GM21381 (cell line): Measurements from ENCODE around the gene CARD11.
A peak's percentile ranks its signal among the peaks of the same experiment; 100 is the strongest.

Experiments used
- ATAC-seq: cut with Tn5 transposase; IDR thresholded peaks from one replicate; pipeline ENCODE4 v1.9.1; 2021; ENCODE audit warnings: mild to moderate bottlenecking, moderate library complexity; ENCODE audit not compliant: unreplicated experiment

CARD11 gene

GRCh38 chr7:2912684-2913439 lies 130.8 kb downstream of the CARD11 start:
- ATAC-seq = no peak

GRCh38 chr7:2911466-2911865 lies 132.2 kb downstream of the CARD11 start:
- no peak for ATAC-seq

DNA sequence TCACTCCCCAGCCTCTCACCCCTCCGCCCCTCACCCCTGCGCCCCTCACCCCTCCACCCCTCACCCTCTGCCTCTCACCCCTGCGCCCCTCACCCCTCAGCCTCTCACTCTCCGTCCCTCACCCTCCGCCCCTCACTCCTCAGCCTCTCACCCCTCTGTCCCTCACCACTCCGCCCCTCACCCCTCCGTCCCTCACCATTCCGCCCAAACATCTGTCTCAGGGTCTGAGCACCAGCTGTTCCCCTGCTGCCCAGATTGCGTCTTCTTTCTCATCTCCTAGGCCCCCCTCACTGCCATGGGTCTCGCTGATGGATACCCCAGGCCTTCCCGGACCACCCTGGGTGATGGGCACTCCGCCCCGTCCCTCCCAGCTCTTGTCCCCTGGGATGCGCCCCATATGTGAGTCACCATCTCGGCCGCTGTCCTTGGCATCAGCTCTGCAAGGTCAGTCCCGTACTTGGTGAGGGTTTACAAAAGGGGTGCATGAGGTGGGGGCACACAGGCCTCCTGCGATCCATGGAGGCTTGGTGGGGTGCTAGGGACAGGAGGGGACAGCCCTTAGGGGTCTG lies 134.1 kb downstream of the CARD11 start:
- no peak for ATAC-seq

DNA sequence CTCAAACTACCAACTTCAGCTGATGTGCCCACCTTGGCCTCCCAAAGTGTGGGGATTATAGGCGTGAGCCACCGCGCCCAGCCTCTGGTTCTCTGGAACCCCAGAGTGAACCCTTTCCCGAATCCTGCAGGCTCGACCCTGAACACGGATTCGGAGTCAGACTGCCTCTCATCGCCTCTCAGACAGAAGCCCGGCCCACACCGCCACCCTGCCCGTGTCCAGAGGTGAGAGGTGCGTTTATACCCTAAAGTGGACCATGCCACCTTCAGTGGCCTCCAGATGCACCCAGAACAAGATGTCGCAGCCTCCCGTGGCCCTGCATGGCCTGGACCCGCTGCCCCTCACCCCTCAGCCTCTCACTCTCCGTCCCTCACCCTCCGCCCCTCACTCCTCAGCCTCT lies 134.6 kb downstream of the CARD11 start:
- ATAC-seq = no peak

GRCh38 chr7:2908103-2908683 lies 135.5 kb downstream of the CARD11 start:
- no peak for ATAC-seq

GRCh38 chr7:2906197-2906931 lies 137.3 kb downstream of the CARD11 start:
- no peak for ATAC-seq

GRCh38 chr7:2905500-2905899 lies 138.2 kb downstream of the CARD11 start:
- no peak for ATAC-seq

DNA sequence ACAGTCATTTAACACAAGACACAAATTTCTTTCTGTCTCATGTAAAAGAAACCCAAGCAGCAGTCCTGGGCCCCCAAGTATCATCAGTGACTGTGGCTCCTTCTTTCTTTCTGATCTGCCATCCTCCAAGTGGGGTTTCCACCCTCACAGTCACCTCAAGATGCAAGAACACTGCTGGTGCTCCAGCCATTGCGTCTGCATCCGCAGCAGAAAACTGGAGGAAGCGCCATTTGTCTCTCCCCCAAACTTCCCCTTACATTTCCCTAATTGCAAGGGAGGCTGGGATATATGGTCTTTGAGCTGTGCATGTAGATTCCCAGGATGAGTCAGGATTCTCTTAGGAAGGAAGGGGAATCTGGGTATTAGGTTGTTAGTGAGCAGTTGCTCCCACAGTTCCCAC lies 138.6 kb downstream of the CARD11 start:
- no peak for ATAC-seq

DNA sequence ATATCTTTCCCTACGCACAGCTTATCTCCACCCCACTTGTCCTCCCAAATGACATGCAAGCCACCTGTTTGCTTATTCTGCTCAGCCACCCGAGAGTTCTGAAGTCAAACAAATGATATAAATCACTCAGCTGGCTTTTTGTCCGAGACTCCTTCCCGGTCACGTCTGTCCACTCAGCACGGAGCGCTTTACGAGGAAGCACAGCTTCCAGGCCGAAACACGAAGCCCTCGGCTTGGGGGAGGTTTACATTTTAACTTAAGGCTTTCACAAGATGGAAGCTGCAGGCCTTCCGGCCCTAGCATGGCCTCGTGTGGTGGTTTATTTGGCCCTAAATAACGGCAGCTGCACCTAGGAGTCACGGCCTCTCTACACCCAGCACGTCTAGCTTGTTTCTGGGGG lies 139.5 kb downstream of the CARD11 start:
- ATAC-seq = no peak

GRCh38 chr7:2903682-2904162 lies 139.9 kb downstream of the CARD11 start:
- ATAC-seq = no peak

DNA sequence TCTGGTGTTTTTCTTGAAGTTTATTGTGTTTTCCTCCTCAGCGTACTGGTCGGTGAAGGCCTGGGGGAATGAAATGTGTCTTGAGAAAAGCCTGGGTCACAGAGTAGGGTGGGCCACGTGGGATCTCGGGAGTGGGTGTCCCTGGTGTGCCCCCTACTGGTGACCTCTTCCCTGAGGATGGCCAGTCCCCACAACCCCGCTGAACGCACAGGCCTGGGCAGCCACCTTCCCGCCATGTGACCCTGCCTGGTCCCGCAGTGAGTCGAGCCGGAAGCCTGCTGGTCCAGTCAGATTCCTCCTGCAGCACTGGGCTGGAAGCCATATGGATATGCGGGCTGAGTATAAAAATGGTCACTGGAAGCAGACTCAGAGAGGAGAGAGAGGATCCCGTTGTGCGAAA lies 146.6 kb downstream of the CARD11 start:
- ATAC-seq = no peak

DNA sequence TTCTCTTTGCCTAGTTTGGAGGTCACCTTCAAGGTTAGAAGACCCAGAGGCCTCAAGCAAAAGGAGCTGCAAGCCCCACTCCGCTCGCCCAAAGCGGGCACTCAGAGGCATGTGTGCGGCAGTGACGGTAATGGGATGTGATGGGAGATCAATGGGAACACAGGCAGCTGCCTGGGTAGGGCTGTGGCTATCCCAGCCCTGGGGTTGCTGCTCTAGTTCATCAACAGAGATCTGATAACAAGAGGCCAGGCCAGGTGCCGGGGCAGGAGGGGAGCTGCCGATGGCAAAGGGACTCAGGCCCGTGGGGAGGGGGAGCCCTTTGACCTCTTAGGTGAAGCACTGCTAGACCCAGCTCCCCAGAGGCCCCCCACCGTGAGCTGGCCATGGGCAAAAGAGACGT lies 147.5 kb downstream of the CARD11 start:
- ATAC-seq = no peak

DNA sequence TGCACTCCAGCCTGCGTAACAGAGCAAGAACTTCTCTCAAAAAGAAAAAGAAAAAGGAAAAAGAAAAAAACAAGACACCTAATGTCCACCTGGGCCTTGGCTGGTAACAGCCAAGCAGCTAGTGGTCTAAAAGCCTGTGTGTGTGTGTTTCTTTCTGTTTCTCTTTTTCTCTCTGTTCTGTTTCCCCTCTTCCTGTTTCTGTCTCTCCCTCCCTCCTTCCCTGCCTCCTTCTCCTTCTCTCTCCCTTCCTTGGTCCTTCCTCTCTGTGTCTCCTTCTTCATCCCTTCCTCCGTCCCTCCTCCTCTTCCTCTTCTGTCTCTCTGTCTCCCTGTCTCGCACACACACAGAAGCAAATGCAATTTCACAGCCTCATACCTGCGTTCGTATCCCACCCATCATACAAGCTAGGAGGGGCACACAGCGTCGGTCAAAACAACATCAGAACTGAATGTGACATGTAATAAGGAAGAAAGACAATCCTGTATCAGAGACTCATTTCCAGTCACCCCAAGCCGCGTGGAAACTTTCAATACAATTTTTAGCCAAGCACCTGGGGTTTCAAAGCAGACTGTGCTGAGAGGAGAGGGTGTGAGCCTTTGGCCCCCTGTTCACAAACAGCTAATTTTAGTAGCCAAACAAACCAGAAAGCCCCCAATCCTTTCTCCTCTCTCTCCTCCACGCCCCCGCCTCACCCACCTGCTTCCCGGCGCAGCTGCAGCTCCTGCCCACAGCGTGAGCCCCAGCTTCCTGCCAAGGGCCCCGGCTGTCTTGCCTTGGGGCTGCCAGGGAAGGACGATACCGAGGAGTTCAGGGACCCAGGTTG lies 149.3 kb downstream of the CARD11 start:
- peak; percentile 61 for ATAC-seq

DNA sequence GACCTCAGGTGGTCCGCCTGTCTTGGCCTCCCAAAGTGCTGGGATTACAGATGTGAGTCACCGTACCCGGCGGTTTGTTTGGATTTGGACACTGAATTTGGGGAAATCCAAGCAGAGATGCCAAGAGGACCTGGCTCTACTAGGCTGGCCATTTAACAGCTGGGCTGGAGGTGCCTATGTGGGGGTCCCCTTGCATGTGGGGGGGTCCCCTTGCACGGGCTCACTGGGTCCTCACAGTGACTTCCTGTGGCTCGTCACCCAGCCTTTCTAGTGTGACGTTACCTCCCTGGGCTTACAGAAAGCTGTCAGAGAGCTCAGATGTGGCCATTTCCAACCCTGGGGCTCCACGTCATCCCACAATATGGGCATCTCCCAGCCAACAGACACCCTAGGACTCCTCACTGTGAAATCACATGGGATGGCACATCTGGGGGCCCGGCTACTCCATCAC lies 150.2 kb downstream of the CARD11 start:
- ATAC-seq = no peak

DNA sequence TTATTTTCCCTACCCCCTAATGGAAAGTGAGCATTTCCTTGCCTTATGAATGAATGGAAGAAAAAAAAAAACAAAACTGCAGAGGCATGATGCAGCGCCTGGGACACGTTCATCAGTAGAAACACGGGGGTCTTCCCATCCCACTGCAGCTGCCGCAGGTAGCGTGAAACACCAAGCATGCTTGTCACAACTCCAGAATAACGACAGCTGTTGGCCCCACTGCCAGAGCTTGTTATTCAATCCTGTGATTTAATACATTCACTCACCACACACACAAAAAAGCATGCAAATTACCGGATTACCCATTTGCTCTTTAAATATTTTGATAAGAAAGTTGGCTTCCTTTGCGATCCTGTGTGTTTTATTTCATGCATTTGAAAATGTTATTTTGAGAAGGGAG lies 151.1 kb downstream of the CARD11 start:
- ATAC-seq = no peak

- no peak for ATAC-seq
These were observed 155.9 kb downstream of the CARD11 start for GRCh38 chr7:2887816-2888215.

DNA sequence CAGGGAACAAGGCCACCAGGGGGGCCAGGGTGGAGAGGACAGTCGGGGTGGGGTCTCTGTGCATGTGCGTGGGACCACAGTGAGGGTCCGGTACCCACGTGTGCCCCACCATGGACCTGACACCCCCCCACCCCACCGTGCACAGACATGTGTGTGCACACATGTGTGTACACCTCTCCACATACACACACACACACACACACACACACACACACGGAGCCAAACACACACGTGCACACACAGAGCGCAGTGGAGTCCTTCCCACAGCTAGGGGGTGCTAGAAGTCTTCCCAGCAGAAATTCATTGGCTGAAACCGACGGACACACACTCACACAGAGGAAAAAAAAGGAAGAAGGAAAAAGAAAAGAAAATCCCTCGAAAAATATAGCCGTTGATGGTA lies 156.8 kb downstream of the CARD11 start:
- ATAC-seq = no peak

GRCh38 chr7:2886391-2886790 lies 157.3 kb downstream of the CARD11 start:
- no peak for ATAC-seq

DNA sequence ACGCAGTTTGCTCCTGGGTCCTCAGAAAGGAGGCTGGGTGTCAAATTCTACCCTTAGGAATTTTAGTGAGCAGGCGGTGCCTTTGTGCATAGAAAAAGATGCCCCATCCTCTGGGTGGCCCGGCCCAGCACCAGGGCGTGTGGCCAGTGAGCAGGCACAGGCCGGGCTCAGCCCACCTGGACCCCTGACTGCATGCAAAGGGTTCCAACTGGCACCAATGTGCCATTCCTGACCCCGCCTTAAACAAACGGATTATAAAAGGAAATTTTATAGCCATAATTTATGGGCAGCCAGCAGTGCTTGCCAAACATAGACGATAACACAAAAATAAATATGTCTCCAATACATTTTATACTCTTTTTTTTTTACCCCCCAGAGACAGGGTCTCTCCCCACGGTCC lies 159.5 kb downstream of the CARD11 start:
- no peak for ATAC-seq

DNA sequence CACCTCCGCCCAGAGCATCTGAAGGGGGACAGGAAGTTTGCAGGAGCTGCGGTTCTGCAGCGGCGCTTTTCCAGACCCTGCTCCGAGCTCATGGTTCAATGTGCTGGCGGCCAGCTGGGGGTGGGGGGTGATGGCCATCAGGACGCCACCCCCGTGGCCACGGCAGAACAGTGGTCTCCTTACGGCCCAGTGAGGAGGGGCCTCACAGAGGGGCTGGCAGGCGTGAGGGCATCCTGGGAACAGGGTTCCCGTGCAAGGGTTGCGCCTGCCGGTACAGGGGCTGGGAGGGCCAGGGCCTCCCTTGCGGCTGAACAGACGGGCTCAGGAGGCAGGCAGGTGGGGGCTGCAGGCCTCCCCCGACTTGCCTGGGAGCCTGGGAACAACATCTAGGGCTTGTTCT lies 160.6 kb downstream of the CARD11 start:
- ATAC-seq = no peak

DNA sequence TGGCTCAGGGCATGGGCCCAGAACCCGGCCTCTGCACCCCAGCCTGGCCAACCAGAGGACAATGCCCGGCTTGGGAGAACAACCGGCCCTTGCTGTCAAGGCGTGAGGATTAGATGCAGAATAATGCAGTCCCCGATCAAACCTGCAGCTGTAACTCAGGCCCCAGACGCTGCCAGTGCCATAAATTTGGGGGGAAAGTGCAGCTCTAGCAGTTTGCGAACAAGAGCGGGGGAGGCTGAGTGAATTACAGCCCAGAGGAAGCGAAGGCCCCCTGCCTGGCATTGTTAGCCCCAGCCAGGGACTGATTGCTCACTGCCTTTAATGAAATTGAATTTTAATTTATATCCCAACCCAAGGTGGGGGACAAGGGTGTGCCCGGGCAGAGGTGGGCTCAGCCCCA lies 161.6 kb downstream of the CARD11 start:
- ATAC-seq = no peak
